OCI-LY1 (cell line): ENCODE results near the gene SH3RF3.

Experiments
- H2AFZ ChIP-seq: fragments of 200-600 bp; sonication (generic), shearing (Covaris generic); 2 replicates; pipeline ENCODE4 v1.6.0; 2014; ENCODE audit warnings: antibody characterized with exemption, mild to moderate bottlenecking, low read length
- H3F3A ChIP-seq: fragments of 200-600 bp; sonication (generic), shearing (Covaris generic); 2 replicates; pipeline ENCODE4 v1.6.0; 2014; ENCODE audit warnings: mild to moderate bottlenecking, antibody characterized with exemption, low read length, moderate library complexity; ENCODE audit not compliant: insufficient read depth
- H3K27ac ChIP-seq: fragments of 200-600 bp; sonication (generic); 2 replicates; pipeline ENCODE4 v1.5.1; 2014; ENCODE audit warnings: low read length, mixed run types, mild to moderate bottlenecking, low read depth; ENCODE audit not compliant: poor library complexity, severe bottlenecking
- H3K27me3 ChIP-seq: fragments of 200-600 bp; sonication (generic); 2 replicates; pipeline ENCODE4 v1.6.0; 2014; ENCODE audit warnings: antibody characterized with exemption, mild to moderate bottlenecking, low read length, moderate library complexity; ENCODE audit not compliant: insufficient read depth
- H3K36me3 ChIP-seq: fragments of 200-600 bp; sonication (generic); 2 replicates; pipeline ENCODE4 v1.6.1; 2014; ENCODE audit warnings: mild to moderate bottlenecking, antibody characterized with exemption, low read length, moderate library complexity, mixed read lengths; ENCODE audit not compliant: insufficient read depth
- H3K4me1 ChIP-seq: fragments of 200-600 bp; sonication (generic); 2 replicates; pipeline ENCODE4 v1.5.1; 2014; ENCODE audit warnings: mild to moderate bottlenecking, low read length, moderate library complexity; ENCODE audit not compliant: insufficient read depth, severe bottlenecking
- H3K4me2 ChIP-seq: fragments of 200-600 bp; sonication (generic), shearing (Covaris generic); 2 replicates; pipeline ENCODE4 v1.6.1; 2014; ENCODE audit warnings: low read length
- H3K4me3 ChIP-seq: fragments of 200-600 bp; sonication (generic); 2 replicates; pipeline ENCODE4 v1.5.1; 2014; ENCODE audit warnings: low read length, low read depth, mild to moderate bottlenecking, mixed read lengths; ENCODE audit not compliant: poor library complexity, severe bottlenecking
- H3K79me2 ChIP-seq: fragments of 200-600 bp; shearing (Covaris generic); 2 replicates; pipeline ENCODE4 v1.6.1; 2016; ENCODE audit warnings: mixed run types, low read length, mixed read lengths; ENCODE audit not compliant: insufficient read depth
- H3K9ac ChIP-seq: fragments of 200-600 bp; sonication (generic), shearing (Covaris generic); 2 replicates; pipeline ENCODE4 v1.6.1; 2014; ENCODE audit warnings: mild to moderate bottlenecking, low read length, mixed read lengths
- H3K9me2 ChIP-seq: fragments of 200-600 bp; sonication (generic), shearing (Covaris generic); 2 replicates; pipeline ENCODE4 v1.6.1; 2014; ENCODE audit warnings: low read depth, mild to moderate bottlenecking, low read length, mixed read lengths
- H3K9me3 ChIP-seq: fragments of 200-600 bp; shearing (Covaris generic); 2 replicates; pipeline ENCODE4 v1.6.1; 2014; ENCODE audit warnings: low read length, mixed read lengths
- H4K20me1 ChIP-seq: fragments of 200-600 bp; sonication (generic), shearing (Covaris generic); 2 replicates; pipeline ENCODE4 v1.6.0; 2016; ENCODE audit warnings: mild to moderate bottlenecking, low read length; ENCODE audit not compliant: insufficient read depth
- CTCF ChIP-seq: fragments of 200-600 bp; sonication (generic), shearing (Covaris generic); IDR thresholded peaks from 2 replicates; pipeline ENCODE4 v1.5.1; 2017; ENCODE audit warnings: mild to moderate bottlenecking, antibody characterized with exemption, low read length, moderate library complexity, mixed read lengths
- EZH2 ChIP-seq: fragments of 200-600 bp; sonication (generic), shearing (Covaris generic); IDR thresholded peaks from 2 replicates; pipeline ENCODE4 v1.8.0; 2017; ENCODE audit warnings: borderline replicate concordance, mixed run types, mild to moderate bottlenecking, antibody characterized with exemption, low read length, moderate library complexity, mixed read lengths

Gene SH3RF3

GRCh38 chr2:109423556-109424359, 294.8 kb downstream of the SH3RF3 start:
- no peaks in the 10 kb centered on the region for H3K79me2 ChIP-seq
- H3K27ac ChIP-seq: no peak overlapping the region
- no peak overlapping the region for H2AFZ ChIP-seq
- no peaks in the 10 kb centered on the region for H3K36me3 ChIP-seq
- no peaks in the 10 kb centered on the region for H3F3A ChIP-seq
- H3K9ac ChIP-seq: no peak overlapping the region
- no peaks in the 10 kb centered on the region for H3K9me3 ChIP-seq
- no peaks in the 10 kb centered on the region for H4K20me1 ChIP-seq
- H3K4me1 ChIP-seq: no peaks in the 10 kb centered on the region
- TF ChIP-seq EZH2 (no peak), CTCF (no peak)
- H3K4me2 ChIP-seq: no peak overlapping the region
- no peaks in the 10 kb centered on the region for H3K27me3 ChIP-seq
- H3K9me2 ChIP-seq: no peaks in the 10 kb centered on the region
- H3K4me3 ChIP-seq: no peak overlapping the region

GRCh38 chr2:109425411-109425810, 296.4 kb downstream of the SH3RF3 start:
- Histone ChIP-seq H2AFZ (no peak overlapping the region), H3K4me3 (no peak overlapping the region), H3F3A (no peaks in the 10 kb centered on the region), H4K20me1 (no peaks in the 10 kb centered on the region), H3K27ac (no peak overlapping the region), H3K27me3 (no peaks in the 10 kb centered on the region), H3K9ac (no peak overlapping the region), H3K36me3 (no peaks in the 10 kb centered on the region), H3K9me2 (no peaks in the 10 kb centered on the region), H3K79me2 (no peaks in the 10 kb centered on the region), H3K4me1 (no peaks in the 10 kb centered on the region), H3K9me3 (no peaks in the 10 kb centered on the region), H3K4me2 (no peak overlapping the region)
- TF ChIP-seq EZH2 (no peak), CTCF (no peak)

- no peaks in the 10 kb centered on the region for H3F3A ChIP-seq
- no peaks in the 10 kb centered on the region for H3K36me3 ChIP-seq
- no peaks in the 10 kb centered on the region for H4K20me1 ChIP-seq
- no peaks in the 10 kb centered on the region for H3K9me2 ChIP-seq
- H3K4me3 ChIP-seq: no peak overlapping the region
- no peak overlapping the region for H3K4me2 ChIP-seq
- TF ChIP-seq CTCF (no peak), EZH2 (no peak)
- 0 out of 2 replicates have a peak, but pooled peaks cover 3% of the 10 kb centered on the region for H3K27me3 ChIP-seq
- H3K79me2 ChIP-seq: no peaks in the 10 kb centered on the region
- no peak overlapping the region for H3K9ac ChIP-seq
- no peaks in the 10 kb centered on the region for H3K4me1 ChIP-seq
- no peak overlapping the region for H2AFZ ChIP-seq
- no peak overlapping the region for H3K27ac ChIP-seq
- no peaks in the 10 kb centered on the region for H3K9me3 ChIP-seq
Observed at GRCh38 chr2:109427661-109428091, 298.7 kb downstream of the SH3RF3 start.
